HCT116 (cell line): ENCODE results near the gene NT5C1B.

Source experiments
- CEBPB ChIP-seq: IDR thresholded peaks from 2 replicates; pipeline ENCODE4 v1.6.1; 2012; ENCODE audit warnings: low read depth
- CTCF ChIP-seq, 3 experiments: fragments of 200-600 bp in 1 of 3; sonication (generic) in 1 of 3; IDR thresholded peaks in 2 of 3; conservative IDR thresholded peaks in 1 of 3; 2 replicates each; pipeline ENCODE4 v1.5.1; 2012 to 2017; ENCODE audit warnings: low read depth in 2 of 3, low read length in 2 of 3, antibody characterized with exemption in 1 of 3, borderline replicate concordance in 1 of 3, control low read depth in 1 of 3, mild to moderate bottlenecking in 1 of 3, mixed read lengths in 1 of 3, mixed run types in 1 of 3, moderate library complexity in 1 of 3; ENCODE audit not compliant: insufficient read depth in 1 of 3
- EZH2 ChIP-seq: fragments of 200-600 bp; sonication (generic); IDR thresholded peaks from 2 replicates; pipeline ENCODE4 v1.6.1; 2017; ENCODE audit warnings: antibody characterized with exemption, mixed run types
- MAX ChIP-seq: IDR thresholded peaks from 2 replicates; pipeline ENCODE4 v1.6.1; 2012
- POLR2A ChIP-seq: IDR thresholded peaks from 2 replicates; pipeline ENCODE4 v1.7.0; 2011; ENCODE audit warnings: borderline replicate concordance; ENCODE audit not compliant: insufficient read depth, insufficient read length; ENCODE audit errors: extremely low read depth
- POLR2AphosphoS5 ChIP-seq: IDR thresholded peaks from 2 replicates; pipeline ENCODE4 v1.6.1; 2011; ENCODE audit warnings: mild to moderate bottlenecking, low read depth, low read length, moderate library complexity
- REST ChIP-seq: IDR thresholded peaks from 2 replicates; pipeline ENCODE4 v1.6.1; 2012; ENCODE audit warnings: low read depth
- SRF ChIP-seq: IDR thresholded peaks from 2 replicates; pipeline ENCODE4 v1.6.1; 2012; ENCODE audit warnings: low read depth
- YY1 ChIP-seq: IDR thresholded peaks from 2 replicates; pipeline ENCODE4 v1.6.1; 2011; ENCODE audit warnings: low read length, low read depth, moderate library complexity, mild to moderate bottlenecking; ENCODE audit not compliant: insufficient replicate concordance; ENCODE audit errors: extremely low read depth
- ZNF274 ChIP-seq: fragments of 200-500 bp; sonication (Bioruptor generic); IDR thresholded peaks from 2 replicates; pipeline ENCODE4 v1.6.1; 2014; ENCODE audit warnings: mild to moderate bottlenecking, low read depth, low read length, inconsistent platforms

- TF ChIP-seq CEBPB (no peak), CTCF (IDR thresholded peaks at IDR 0.05 in 2 of 3, conservative IDR thresholded peaks at IDR 0.05 in 1 of 3; ENCODE audit: borderline replicate concordance in 1 of 3, insufficient read depth in 1 of 3, low read depth in 2 of 3, low read length in 2 of 3) (no peak), POLR2AphosphoS5 (no peak), MAX (no peak), POLR2A (no peak), SRF (no peak), EZH2 (no peak), REST (no peak), ZNF274 (no peak), YY1 (no peak)
Measured at GRCh38 chr2:18580606-18581005, 8.8 kb downstream of the NT5C1B start.
